Neuronal stem cell (in vitro differentiated cells): Measurements from ENCODE around the gene YBX1.

Experiments used
- DNase-seq: peaks from one replicate; pipeline ENCODE4 v3.0.0-alpha.2; 2013; ENCODE audit warnings: low spot score
- H2AFZ ChIP-seq: one replicate; pipeline ENCODE4 v1.6.1; 2013; ENCODE audit warnings: mild to moderate bottlenecking, low read length, inconsistent platforms
- H2AK5ac ChIP-seq: 2 replicates; pipeline ENCODE4 v1.6.1; 2013; ENCODE audit warnings: low read depth, mild to moderate bottlenecking, inconsistent platforms, low read length, moderate library complexity, mixed read lengths
- H2BK120ac ChIP-seq: 2 replicates; pipeline ENCODE4 v1.6.1; 2013; ENCODE audit warnings: low read depth, mild to moderate bottlenecking, inconsistent platforms, low read length, moderate library complexity, mixed read lengths
- H2BK12ac ChIP-seq: one replicate; pipeline ENCODE4 v1.6.1; 2013; ENCODE audit warnings: low read length, inconsistent platforms
- H2BK15ac ChIP-seq: 2 replicates; pipeline ENCODE4 v1.6.1; 2013; ENCODE audit warnings: mild to moderate bottlenecking, low read length, inconsistent platforms, mixed read lengths
- H2BK5ac ChIP-seq: one replicate; pipeline ENCODE4 v1.6.1; 2013; ENCODE audit warnings: inconsistent platforms, mild to moderate bottlenecking, low read length, moderate library complexity
- H3K14ac ChIP-seq: one replicate; pipeline ENCODE4 v1.6.1; 2013; ENCODE audit warnings: low read length, inconsistent platforms
- H3K18ac ChIP-seq: 2 replicates; pipeline ENCODE4 v1.6.1; 2013; ENCODE audit warnings: low read length, inconsistent platforms
- H3K23ac ChIP-seq: 2 replicates; pipeline ENCODE4 v1.6.1; 2013; ENCODE audit warnings: low read depth, mild to moderate bottlenecking, mixed read lengths, low read length, inconsistent platforms; ENCODE audit not compliant: poor library complexity
- H3K27ac ChIP-seq: replicated peaks from 3 replicates; pipeline ENCODE4 v1.5.1; 2013; ENCODE audit warnings: low read length, inconsistent platforms
- H3K27me3 ChIP-seq, 3 experiments: 2 replicates each; pipeline ENCODE4 v1.6.1; 2013; ENCODE audit warnings: low read length in 3 of 3, mild to moderate bottlenecking in 2 of 3, inconsistent platforms in 1 of 3, low read depth in 1 of 3, mixed read lengths in 1 of 3, moderate library complexity in 1 of 3; ENCODE audit not compliant: control insufficient read depth in 3 of 3, insufficient read depth in 3 of 3
- H3K36me3 ChIP-seq, 2 donors: replicated peaks in 1 of 2; 2 replicates each; pipeline ENCODE4 v1.6.1; 2013; ENCODE audit warnings: low read length in 2 of 2; ENCODE audit not compliant: control insufficient read depth in 2 of 2, insufficient read depth in 2 of 2
- H3K4ac ChIP-seq: 2 replicates; pipeline ENCODE4 v1.6.1; 2013; ENCODE audit warnings: inconsistent platforms, mild to moderate bottlenecking, low read length, moderate library complexity
- H3K4me1 ChIP-seq, 2 donors: 1 replicate in 1 of 2; 2 replicates in 1 of 2; pipeline ENCODE4 v1.6.1; 2013; ENCODE audit warnings: low read length in 2 of 2, low read depth in 1 of 2; ENCODE audit not compliant: control insufficient read depth in 2 of 2, insufficient read depth in 1 of 2
- H3K4me2 ChIP-seq: one replicate; pipeline ENCODE4 v1.6.1; 2013; ENCODE audit warnings: mild to moderate bottlenecking, low read length, inconsistent platforms; ENCODE audit not compliant: insufficient read depth, poor library complexity, severe bottlenecking
- H3K4me3 ChIP-seq, 2 donors: 2 replicates each; pipeline ENCODE4 v1.5.1; 2013; ENCODE audit warnings: low read length in 2 of 2, mild to moderate bottlenecking in 2 of 2, inconsistent platforms in 1 of 2, moderate library complexity in 1 of 2
- H3K79me1 ChIP-seq: one replicate; pipeline ENCODE4 v1.6.1; 2013; ENCODE audit warnings: low read depth, mild to moderate bottlenecking, inconsistent platforms, low read length, moderate library complexity
- H3K9ac ChIP-seq: one replicate; pipeline ENCODE4 v1.6.1; 2013; ENCODE audit warnings: mild to moderate bottlenecking, low read depth, low read length, inconsistent platforms; ENCODE audit not compliant: poor library complexity
- H3K9me3 ChIP-seq, 2 donors: replicated peaks in 1 of 2; 2 replicates each; pipeline versions ENCODE3 to v1.6.1; 2013; ENCODE audit warnings: low read length in 2 of 2, mild to moderate bottlenecking in 2 of 2, inconsistent platforms in 1 of 2, low read depth in 1 of 2, mixed read lengths in 1 of 2, moderate library complexity in 1 of 2; ENCODE audit not compliant: control insufficient read depth in 2 of 2, insufficient read depth in 1 of 2
- H4K8ac ChIP-seq: one replicate; pipeline ENCODE4 v1.6.1; 2013; ENCODE audit warnings: low read depth, mild to moderate bottlenecking, inconsistent platforms, low read length, moderate library complexity
- H4K91ac ChIP-seq: one replicate; pipeline ENCODE4 v1.6.1; 2013; ENCODE audit warnings: low read length, low read depth, mild to moderate bottlenecking, inconsistent platforms; ENCODE audit not compliant: poor library complexity
- WGBS, 2 donors: extraction: QIAGEN DNeasy Blood & Tissue Kit; methylation state at CpG; one replicate each; pipeline ENCODE4 v1.1.7; 2013; ENCODE audit warnings: missing lambda C conversion rate in 2 of 2, mixed read lengths in 1 of 2; ENCODE audit not compliant: insufficient read length in 2 of 2, insufficient replicate concordance in 1 of 2; ENCODE audit errors: extremely low coverage in 2 of 2; 5-methylcytosine and 5-hydroxymethylcytosine counted together

The YBX1 gene

GRCh38 chr1:42730002-42730401, 47.8 kb downstream of the YBX1 start:
- no peak overlapping the region for H3K4ac ChIP-seq
- H3K4me3 ChIP-seq: no peak overlapping the region
- no peaks in the 10 kb centered on the region for H3K27me3 ChIP-seq
- H2BK12ac ChIP-seq: no peak overlapping the region
- no peaks in the 10 kb centered on the region for H3K4me1 ChIP-seq
- no peaks in the 10 kb centered on the region for H3K36me3 ChIP-seq
- WGBS, 2 donors: no CpG with 5 or more reads among the region's 3 CpGs
- H2BK120ac ChIP-seq: no peak overlapping the region
- no peak overlapping the region for H2AFZ ChIP-seq
- no peaks in the 10 kb centered on the region for H3K9me3 ChIP-seq
- no peak overlapping the region for H2BK5ac ChIP-seq
- no peaks in the 10 kb centered on the region for H3K79me1 ChIP-seq
- H3K18ac ChIP-seq: no peak overlapping the region
- H3K27ac ChIP-seq: no peak overlapping the region
- no peak overlapping the region for H4K8ac ChIP-seq
- no peak overlapping the region for H3K14ac ChIP-seq
- no peak overlapping the region for H2AK5ac ChIP-seq
- H2BK15ac ChIP-seq: no peak overlapping the region
- H3K9ac ChIP-seq: no peak overlapping the region
- no peak for DNase-seq
- no peak overlapping the region for H3K23ac ChIP-seq
- H4K91ac ChIP-seq: no peak overlapping the region
- H3K4me2 ChIP-seq: no peak overlapping the region

GRCh38 chr1:42730988-42731387, 48.8 kb downstream of the YBX1 start:
- H3K4ac ChIP-seq: no peak overlapping the region
- H3K27me3 ChIP-seq: no peaks in the 10 kb centered on the region
- no peaks in the 10 kb centered on the region for H3K4me1 ChIP-seq
- no peak overlapping the region for H2BK5ac ChIP-seq
- no peak overlapping the region for H2BK15ac ChIP-seq
- H2BK12ac ChIP-seq: no peak overlapping the region
- H3K14ac ChIP-seq: no peak overlapping the region
- H3K18ac ChIP-seq: no peak overlapping the region
- H3K9ac ChIP-seq: no peak overlapping the region
- no peaks in the 10 kb centered on the region for H3K79me1 ChIP-seq
- no peak overlapping the region for H3K4me2 ChIP-seq
- H4K91ac ChIP-seq: no peak overlapping the region
- H3K4me3 ChIP-seq: no peak overlapping the region
- no peaks in the 10 kb centered on the region for H3K9me3 ChIP-seq
- H4K8ac ChIP-seq: no peak overlapping the region
- H3K27ac ChIP-seq: no peak overlapping the region
- H3K23ac ChIP-seq: no peak overlapping the region
- H2AFZ ChIP-seq: no peak overlapping the region
- H2BK120ac ChIP-seq: no peak overlapping the region
- no peak overlapping the region for H2AK5ac ChIP-seq
- DNase-seq: no peak
- no CpG with 5 or more reads among the region's 4 CpGs for WGBS, 2 donors
- no peaks in the 10 kb centered on the region for H3K36me3 ChIP-seq

DNA sequence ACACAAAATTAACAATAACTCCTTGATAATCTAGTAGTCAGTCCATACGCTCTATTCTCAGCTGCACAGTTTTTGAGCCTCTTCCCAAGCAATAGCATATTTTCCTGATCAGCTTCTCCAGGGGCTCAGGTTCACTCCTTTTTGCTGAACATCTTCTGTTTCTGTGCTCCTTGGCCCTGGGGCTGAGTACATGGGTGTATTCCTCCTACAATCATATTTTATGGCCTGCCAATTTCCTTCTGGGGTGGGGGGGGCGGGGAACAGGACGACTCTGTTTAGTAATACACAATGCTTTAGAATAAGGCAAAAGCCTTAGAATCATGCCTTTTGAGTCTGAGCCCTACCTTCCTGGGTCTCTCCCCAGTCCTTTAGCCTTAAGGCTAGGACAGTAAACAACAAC, 49.4 kb downstream of the YBX1 start:
- H3K79me1 ChIP-seq: no peaks in the 10 kb centered on the region
- no peak overlapping the region for H2BK12ac ChIP-seq
- H3K27ac ChIP-seq: no peak overlapping the region
- no peak overlapping the region for H4K8ac ChIP-seq
- H3K14ac ChIP-seq: no peak overlapping the region
- no peaks in the 10 kb centered on the region for H3K4me1 ChIP-seq
- no peak overlapping the region for H3K4ac ChIP-seq
- H4K91ac ChIP-seq: no peak overlapping the region
- H3K23ac ChIP-seq: no peak overlapping the region
- H2BK120ac ChIP-seq: no peak overlapping the region
- H3K4me3 ChIP-seq: no peak overlapping the region
- no peak for DNase-seq
- no peak overlapping the region for H2BK5ac ChIP-seq
- H2AK5ac ChIP-seq: no peak overlapping the region
- H3K9ac ChIP-seq: no peak overlapping the region
- WGBS, 2 donors: no CpG with 5 or more reads among the region's 3 CpGs
- H2BK15ac ChIP-seq: no peak overlapping the region
- no peak overlapping the region for H3K18ac ChIP-seq
- no peak overlapping the region for H3K4me2 ChIP-seq
- H2AFZ ChIP-seq: no peak overlapping the region
- H3K36me3 ChIP-seq: no peaks in the 10 kb centered on the region
- no peaks in the 10 kb centered on the region for H3K9me3 ChIP-seq
- H3K27me3 ChIP-seq: no peaks in the 10 kb centered on the region

DNA sequence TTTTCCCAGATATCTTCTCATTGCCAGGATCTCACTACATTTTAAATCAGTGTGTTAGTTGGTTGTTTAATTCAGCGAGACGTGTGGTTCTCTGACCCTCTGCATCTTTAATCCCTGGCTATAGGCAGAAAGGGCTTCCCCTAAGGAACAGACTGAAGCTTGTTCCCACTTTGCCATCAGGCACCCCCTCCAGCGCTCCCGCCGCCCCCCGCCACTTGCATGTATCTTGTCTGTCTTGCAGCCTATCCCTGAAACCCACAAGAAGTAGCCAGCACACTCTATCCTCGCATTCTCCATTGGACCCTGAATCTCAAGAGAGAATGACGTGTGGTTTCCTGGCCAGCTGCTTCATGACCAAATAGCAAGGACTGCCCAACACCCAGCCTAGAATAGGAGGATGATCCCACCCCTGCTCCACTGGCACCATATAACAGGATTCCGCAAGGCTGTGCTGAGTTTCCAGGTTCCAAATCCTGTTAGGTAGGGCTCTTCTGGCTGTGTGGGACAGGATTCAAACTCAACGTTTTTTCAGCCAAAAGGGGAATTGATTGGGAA, 50.0 kb downstream of the YBX1 start:
- no peak for DNase-seq
- Histone ChIP-seq H3K9me3 (no peaks in the 10 kb centered on the region), H2BK5ac (no peak overlapping the region), H2BK120ac (no peak overlapping the region), H4K8ac (no peak overlapping the region), H3K18ac (no peak overlapping the region), H3K9ac (no peak overlapping the region), H3K27me3 (no peaks in the 10 kb centered on the region), H3K27ac (no peak overlapping the region), H3K4me1 (no peaks in the 10 kb centered on the region), H3K4ac (no peak overlapping the region), H3K14ac (no peak overlapping the region), H3K79me1 (no peaks in the 10 kb centered on the region), H4K91ac (no peak overlapping the region), H3K4me3 (no peak overlapping the region), H2AFZ (peak overlapping the region; percentile 10), H2BK12ac (no peak overlapping the region), H3K36me3 (no peaks in the 10 kb centered on the region), H2BK15ac (no peak overlapping the region), H3K4me2 (no peak overlapping the region), H2AK5ac (no peak overlapping the region), H3K23ac (no peak overlapping the region)
- no CpG with 5 or more reads among the region's 10 CpGs for WGBS, 2 donors
